ENCODE results near the gene TLDC2. TPM values are rescaled to one million over a fixed set of nuclear protein-coding genes. Genes with fewer than 3 reads are reported as not detected.

TLDC2 gene
- total RNA-seq, 1 experiment from 2014 or later, result 0.32 TPM

DNA sequence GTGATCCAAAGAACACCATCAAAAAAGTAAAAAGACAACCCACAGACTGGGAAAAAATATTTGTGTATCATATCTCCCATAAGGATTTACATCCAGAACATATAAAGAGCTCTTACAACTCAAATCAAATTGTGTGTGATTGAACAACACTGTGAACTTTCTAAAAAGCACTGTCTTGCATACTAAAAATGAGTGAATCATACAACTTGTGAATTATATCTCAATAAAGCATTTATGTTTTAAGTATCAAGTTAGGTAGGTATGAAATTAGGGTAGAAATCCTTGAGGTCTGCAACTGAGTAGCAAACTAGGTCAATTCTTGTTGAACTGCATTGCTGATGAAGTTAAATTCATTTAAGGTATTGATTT lies 61.4 kb downstream of the TLDC2 start:
- intact Hi-C loops (cut with micrococcal nuclease), result no loop called here
- TF ChIP-seq YY1 (IDR thresholded peaks at IDR 0.05; ENCODE audit: extremely low read depth, insufficient replicate concordance, low read depth, low read length) (no peak), JUND (IDR thresholded peaks at IDR 0.05) (no peak), EZH2 (IDR thresholded peaks at IDR 0.05) (no peak)
- ATAC-seq (no peak), DNase-seq (ENCODE audit: low read depth, low spot score) (no peak)
- H3K4me1 ChIP-seq (ENCODE audit: control insufficient read depth in 1 of 2, insufficient read depth in 2 of 2, low read length in 2 of 2), result no peaks in the 10 kb centered on the region
- H3K9me3 ChIP-seq (ENCODE audit: control insufficient read depth in 1 of 2, insufficient read depth in 1 of 2, low read depth in 1 of 2, low read length in 2 of 2), result no peaks in the 10 kb centered on the region
- BruUV-seq (replicated peaks), result no TSS peak
- no peaks in the 10 kb centered on the region for H4K20me1 ChIP-seq (ENCODE audit: insufficient read depth)
- no peak overlapping the region for H3K9ac ChIP-seq (ENCODE audit: low read length)
- no peaks in the 10 kb centered on the region for H3K27me3 ChIP-seq (ENCODE audit: insufficient read depth, low read length)
- no peak overlapping the region for H2AFZ ChIP-seq (ENCODE audit: low read depth, low read length, poor library complexity, severe bottlenecking)
- ChIA-PET POLR2A (no interaction called here), CTCF (no interaction called here), RAD21 (ENCODE audit: low non-redundant PET in 1 of 2, low total read pairs in 2 of 2, uncharacterized antibody in 2 of 2, unreplicated experiment in 2 of 2) (no interaction called here)
- no peaks in the 10 kb centered on the region for H3K9me2 ChIP-seq (ENCODE audit: insufficient read depth)
- H3K36me3 ChIP-seq (ENCODE audit: control insufficient read depth in 1 of 2, insufficient read depth in 2 of 2, low read length in 2 of 2), result no peaks in the 10 kb centered on the region
- no peak overlapping the region for H3K4me2 ChIP-seq (ENCODE audit: low read length)
- no peak overlapping the region for H3K4me3 ChIP-seq (replicated peaks in 1 of 2; ENCODE audit: low read depth in 1 of 2, low read length in 2 of 2)
- H3K27ac ChIP-seq (ENCODE audit: low read depth, low read length), result no peak overlapping the region
- H3K79me2 ChIP-seq (ENCODE audit: insufficient read depth, low read length), result no peaks in the 10 kb centered on the region

- ATAC-seq, result no peak
- Histone ChIP-seq H3K9me2 (ENCODE audit: insufficient read depth) (no peaks in the 10 kb centered on the region), H3K9me3 (ENCODE audit: control insufficient read depth in 1 of 2, insufficient read depth in 1 of 2, low read depth in 1 of 2, low read length in 2 of 2) (no peaks in the 10 kb centered on the region), H4K20me1 (ENCODE audit: insufficient read depth) (no peaks in the 10 kb centered on the region), H2AFZ (ENCODE audit: low read depth, low read length, poor library complexity, severe bottlenecking) (no peak overlapping the region), H3K9ac (ENCODE audit: low read length) (no peak overlapping the region), H3K27me3 (ENCODE audit: insufficient read depth, low read length) (no peaks in the 10 kb centered on the region), H3K27ac (ENCODE audit: low read depth, low read length) (no peak overlapping the region), H3K4me2 (ENCODE audit: low read length) (no peak overlapping the region), H3K4me1 (ENCODE audit: control insufficient read depth in 1 of 2, insufficient read depth in 2 of 2, low read length in 2 of 2) (no peaks in the 10 kb centered on the region), H3K79me2 (ENCODE audit: insufficient read depth, low read length) (no peaks in the 10 kb centered on the region), H3K36me3 (ENCODE audit: control insufficient read depth in 1 of 2, insufficient read depth in 2 of 2, low read length in 2 of 2) (peaks cover 0 to 5% of the 10 kb centered on the region in 2 experiments; a peak in 1 of 4 replicates), H3K4me3 (replicated peaks in 1 of 2; ENCODE audit: low read depth in 1 of 2, low read length in 2 of 2) (no peak overlapping the region)
- ChIA-PET RAD21 (ENCODE audit: low non-redundant PET in 1 of 2, low total read pairs in 2 of 2, uncharacterized antibody in 2 of 2, unreplicated experiment in 2 of 2) (no interaction called here), POLR2A (no interaction called here), CTCF (no interaction called here)
- no TSS peak for BruUV-seq (replicated peaks)
- DNase-seq (ENCODE audit: low read depth, low spot score), result no peak
- TF ChIP-seq SP1 (IDR thresholded peaks at IDR 0.05; ENCODE audit: low read depth) (no peak), RAD21 (IDR thresholded peaks at IDR 0.05; ENCODE audit: low read depth) (no peak), EGR1 (IDR thresholded peaks at IDR 0.05; ENCODE audit: low read depth) (no peak), POLR2AphosphoS5 (IDR thresholded peaks at IDR 0.05; ENCODE audit: low read depth, low read length) (no peak), POLR2A (IDR thresholded peaks at IDR 0.05; ENCODE audit: borderline replicate concordance, extremely low read depth, insufficient read depth, insufficient read length) (no peak), YY1 (IDR thresholded peaks at IDR 0.05; ENCODE audit: extremely low read depth, insufficient replicate concordance, low read depth, low read length) (no peak), MAX (IDR thresholded peaks at IDR 0.05) (no peak), CBX3 (IDR thresholded peaks at IDR 0.05; ENCODE audit: low read depth) (no peak), SRF (IDR thresholded peaks at IDR 0.05; ENCODE audit: low read depth) (no peak), ZNF274 (IDR thresholded peaks at IDR 0.05; ENCODE audit: low read depth, low read length) (no peak), SIN3A (IDR thresholded peaks at IDR 0.05; ENCODE audit: low read depth) (no peak)
- TF ChIP-seq, protein P1, sequence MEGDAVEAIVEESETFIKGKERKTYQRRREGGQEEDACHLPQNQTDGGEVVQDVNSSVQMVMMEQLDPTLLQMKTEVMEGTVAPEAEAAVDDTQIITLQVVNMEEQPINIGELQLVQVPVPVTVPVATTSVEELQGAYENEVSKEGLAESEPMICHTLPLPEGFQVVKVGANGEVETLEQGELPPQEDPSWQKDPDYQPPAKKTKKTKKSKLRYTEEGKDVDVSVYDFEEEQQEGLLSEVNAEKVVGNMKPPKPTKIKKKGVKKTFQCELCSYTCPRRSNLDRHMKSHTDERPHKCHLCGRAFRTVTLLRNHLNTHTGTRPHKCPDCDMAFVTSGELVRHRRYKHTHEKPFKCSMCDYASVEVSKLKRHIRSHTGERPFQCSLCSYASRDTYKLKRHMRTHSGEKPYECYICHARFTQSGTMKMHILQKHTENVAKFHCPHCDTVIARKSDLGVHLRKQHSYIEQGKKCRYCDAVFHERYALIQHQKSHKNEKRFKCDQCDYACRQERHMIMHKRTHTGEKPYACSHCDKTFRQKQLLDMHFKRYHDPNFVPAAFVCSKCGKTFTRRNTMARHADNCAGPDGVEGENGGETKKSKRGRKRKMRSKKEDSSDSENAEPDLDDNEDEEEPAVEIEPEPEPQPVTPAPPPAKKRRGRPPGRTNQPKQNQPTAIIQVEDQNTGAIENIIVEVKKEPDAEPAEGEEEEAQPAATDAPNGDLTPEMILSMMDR (IDR thresholded peaks at IDR 0.05 in 2 of 3, conservative IDR thresholded peaks at IDR 0.05 in 1 of 3; ENCODE audit: borderline replicate concordance in 1 of 3, insufficient read depth in 1 of 3, low read depth in 2 of 3, low read length in 2 of 3), result no peak
- intact Hi-C loops (cut with micrococcal nuclease), result no loop called here
Observed at GRCh38 chr20:36941401-36941835, 65.5 kb downstream of the TLDC2 start.
